ENCODE results near the gene UST. TPM values are rescaled to one million over a fixed set of nuclear protein-coding genes. Genes with fewer than 3 reads are reported as not detected.

UST gene
- total and polyA plus RNA-seq, 4 donors, result 0.24 to 2.7 (median 0.87) TPM

DNA sequence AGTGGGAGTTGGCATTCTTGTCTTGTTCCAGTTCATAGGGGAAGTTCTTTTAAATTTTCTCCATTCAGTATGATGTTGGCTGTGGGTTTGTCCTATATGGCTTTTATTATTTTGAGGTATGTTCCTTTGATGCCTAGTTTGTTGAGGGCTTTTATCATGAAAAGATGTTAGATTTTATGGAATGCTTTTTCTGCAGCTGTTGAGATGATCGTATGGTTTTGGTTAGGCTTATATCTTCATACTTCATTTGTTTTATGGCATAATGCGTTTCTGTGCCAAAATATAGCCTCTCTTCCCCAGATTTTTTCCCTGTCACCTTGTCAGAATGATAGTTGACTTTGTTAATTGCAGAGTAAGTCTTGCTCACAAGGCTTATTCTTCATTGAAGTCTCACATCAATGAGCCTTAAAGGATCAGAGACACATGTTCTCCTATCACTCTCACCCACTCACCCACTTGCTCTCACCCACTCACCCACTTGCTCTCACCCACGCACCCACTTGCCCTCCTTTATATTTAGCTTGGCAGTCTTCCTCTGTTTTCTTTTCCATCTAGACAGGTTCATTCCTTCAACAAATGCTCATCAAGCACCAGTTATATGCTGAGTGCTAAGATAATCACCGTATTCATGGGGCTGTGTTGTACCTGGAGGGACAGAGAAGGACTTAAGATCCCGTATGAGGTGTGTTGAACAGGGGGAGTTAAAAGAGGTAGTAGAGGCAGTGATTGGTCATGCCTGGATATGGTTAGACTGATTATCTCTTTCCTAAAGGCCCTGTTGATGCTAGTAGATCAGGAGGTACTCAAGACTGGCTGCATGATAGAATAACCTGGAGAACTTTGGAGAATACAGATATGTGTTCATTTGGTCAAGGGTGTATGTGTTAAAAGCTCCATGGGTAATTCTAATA lies 19.3 kb downstream of the UST start:
- Histone ChIP-seq H3K9me3 (ENCODE audit: control insufficient read depth in 4 of 4, low read length in 3 of 4) (no peaks in the 10 kb centered on the region), H3K27ac (ENCODE audit: low read depth in 1 of 2, low read length in 2 of 2) (no peak overlapping the region), H3K36me3 (ENCODE audit: control insufficient read depth in 4 of 4, insufficient read depth in 3 of 4, low read depth in 1 of 4, low read length in 3 of 4) (no peaks in the 10 kb centered on the region), H3K9ac (ENCODE audit: low read depth in 1 of 2, low read length in 2 of 2) (no peak overlapping the region), H3K4me3 (ENCODE audit: low read depth in 1 of 3, low read length in 3 of 3) (no peak overlapping the region), H3K4me1 (ENCODE audit: control insufficient read depth in 4 of 4, insufficient read depth in 4 of 4, low read length in 3 of 4) (peaks cover 0 to under 1% (median 0%) of the 10 kb centered on the region in 4 donors), H3K27me3 (ENCODE audit: control insufficient read depth in 4 of 4, insufficient read depth in 4 of 4, low read length in 3 of 4) (peaks cover 0 to 1% (median 0%) of the 10 kb centered on the region in 4 donors)
- no peak for TF ChIP-seq TAF1 (conservative IDR thresholded peaks at IDR 0.05)
- no peak for TF ChIP-seq MAX (IDR thresholded peaks at IDR 0.05)
- TF ChIP-seq GABPA (IDR thresholded peaks at IDR 0.05 in 1 of 2, conservative IDR thresholded peaks at IDR 0.05 in 1 of 2), result no peak
- TF ChIP-seq FOXA2 (IDR thresholded peaks at IDR 0.05), result no peak
- TF ChIP-seq JUND (IDR thresholded peaks at IDR 0.05), result no peak
- no peak for TF ChIP-seq SP1 (IDR thresholded peaks at IDR 0.05)
- TF ChIP-seq YY1 (IDR thresholded peaks at IDR 0.05), result no peak
- no peak for TF ChIP-seq HNF4A (conservative IDR thresholded peaks at IDR 0.05)
- TF ChIP-seq, protein P1, sequence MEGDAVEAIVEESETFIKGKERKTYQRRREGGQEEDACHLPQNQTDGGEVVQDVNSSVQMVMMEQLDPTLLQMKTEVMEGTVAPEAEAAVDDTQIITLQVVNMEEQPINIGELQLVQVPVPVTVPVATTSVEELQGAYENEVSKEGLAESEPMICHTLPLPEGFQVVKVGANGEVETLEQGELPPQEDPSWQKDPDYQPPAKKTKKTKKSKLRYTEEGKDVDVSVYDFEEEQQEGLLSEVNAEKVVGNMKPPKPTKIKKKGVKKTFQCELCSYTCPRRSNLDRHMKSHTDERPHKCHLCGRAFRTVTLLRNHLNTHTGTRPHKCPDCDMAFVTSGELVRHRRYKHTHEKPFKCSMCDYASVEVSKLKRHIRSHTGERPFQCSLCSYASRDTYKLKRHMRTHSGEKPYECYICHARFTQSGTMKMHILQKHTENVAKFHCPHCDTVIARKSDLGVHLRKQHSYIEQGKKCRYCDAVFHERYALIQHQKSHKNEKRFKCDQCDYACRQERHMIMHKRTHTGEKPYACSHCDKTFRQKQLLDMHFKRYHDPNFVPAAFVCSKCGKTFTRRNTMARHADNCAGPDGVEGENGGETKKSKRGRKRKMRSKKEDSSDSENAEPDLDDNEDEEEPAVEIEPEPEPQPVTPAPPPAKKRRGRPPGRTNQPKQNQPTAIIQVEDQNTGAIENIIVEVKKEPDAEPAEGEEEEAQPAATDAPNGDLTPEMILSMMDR (IDR thresholded peaks at IDR 0.05; ENCODE audit: low read depth, low read length, missing input control), result no peak
- TF ChIP-seq, protein P2, sequence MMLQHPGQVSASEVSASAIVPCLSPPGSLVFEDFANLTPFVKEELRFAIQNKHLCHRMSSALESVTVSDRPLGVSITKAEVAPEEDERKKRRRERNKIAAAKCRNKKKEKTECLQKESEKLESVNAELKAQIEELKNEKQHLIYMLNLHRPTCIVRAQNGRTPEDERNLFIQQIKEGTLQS (IDR thresholded peaks at IDR 0.05), result no peak
- WGBS, result 81% methylated on average over 5 of the region's 5 CpGs
- no peak for DNase-seq (ENCODE audit: low spot score)

DNA sequence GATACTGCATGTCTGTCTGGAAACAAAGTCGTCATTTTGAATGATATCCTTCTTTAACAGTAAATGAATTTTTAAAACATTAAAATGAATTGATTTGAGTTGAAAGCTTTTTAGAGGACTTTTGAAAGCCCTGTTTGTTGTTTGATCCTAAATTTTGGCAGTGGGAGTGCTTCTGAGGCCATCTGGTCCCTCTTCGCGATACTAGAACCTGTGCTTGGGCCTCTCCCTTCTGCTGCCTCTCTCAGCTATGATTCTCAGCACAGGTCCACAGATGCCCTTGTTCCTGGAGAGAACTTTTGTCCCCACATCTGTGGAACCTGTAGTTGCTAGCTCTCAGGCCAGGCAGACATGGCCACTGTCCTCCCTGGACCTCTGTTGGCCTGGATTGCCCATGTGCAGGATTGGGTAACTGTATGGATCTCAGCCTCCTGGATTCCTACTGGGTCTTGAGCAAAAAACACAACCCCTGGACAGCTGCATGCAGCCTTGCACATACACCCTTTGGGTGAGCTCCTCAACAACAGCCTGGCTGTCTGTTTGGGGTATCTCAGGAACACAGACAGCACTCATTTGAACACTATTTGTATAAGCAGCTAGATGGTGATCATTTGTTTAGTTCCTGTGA lies 21.9 kb downstream of the UST start:
- H3K36me3 ChIP-seq (ENCODE audit: control insufficient read depth in 4 of 4, insufficient read depth in 3 of 4, low read depth in 1 of 4, low read length in 3 of 4), result no peaks in the 10 kb centered on the region
- no peak overlapping the region for H3K4me3 ChIP-seq (ENCODE audit: low read depth in 1 of 3, low read length in 3 of 3)
- TF ChIP-seq, protein P3, sequence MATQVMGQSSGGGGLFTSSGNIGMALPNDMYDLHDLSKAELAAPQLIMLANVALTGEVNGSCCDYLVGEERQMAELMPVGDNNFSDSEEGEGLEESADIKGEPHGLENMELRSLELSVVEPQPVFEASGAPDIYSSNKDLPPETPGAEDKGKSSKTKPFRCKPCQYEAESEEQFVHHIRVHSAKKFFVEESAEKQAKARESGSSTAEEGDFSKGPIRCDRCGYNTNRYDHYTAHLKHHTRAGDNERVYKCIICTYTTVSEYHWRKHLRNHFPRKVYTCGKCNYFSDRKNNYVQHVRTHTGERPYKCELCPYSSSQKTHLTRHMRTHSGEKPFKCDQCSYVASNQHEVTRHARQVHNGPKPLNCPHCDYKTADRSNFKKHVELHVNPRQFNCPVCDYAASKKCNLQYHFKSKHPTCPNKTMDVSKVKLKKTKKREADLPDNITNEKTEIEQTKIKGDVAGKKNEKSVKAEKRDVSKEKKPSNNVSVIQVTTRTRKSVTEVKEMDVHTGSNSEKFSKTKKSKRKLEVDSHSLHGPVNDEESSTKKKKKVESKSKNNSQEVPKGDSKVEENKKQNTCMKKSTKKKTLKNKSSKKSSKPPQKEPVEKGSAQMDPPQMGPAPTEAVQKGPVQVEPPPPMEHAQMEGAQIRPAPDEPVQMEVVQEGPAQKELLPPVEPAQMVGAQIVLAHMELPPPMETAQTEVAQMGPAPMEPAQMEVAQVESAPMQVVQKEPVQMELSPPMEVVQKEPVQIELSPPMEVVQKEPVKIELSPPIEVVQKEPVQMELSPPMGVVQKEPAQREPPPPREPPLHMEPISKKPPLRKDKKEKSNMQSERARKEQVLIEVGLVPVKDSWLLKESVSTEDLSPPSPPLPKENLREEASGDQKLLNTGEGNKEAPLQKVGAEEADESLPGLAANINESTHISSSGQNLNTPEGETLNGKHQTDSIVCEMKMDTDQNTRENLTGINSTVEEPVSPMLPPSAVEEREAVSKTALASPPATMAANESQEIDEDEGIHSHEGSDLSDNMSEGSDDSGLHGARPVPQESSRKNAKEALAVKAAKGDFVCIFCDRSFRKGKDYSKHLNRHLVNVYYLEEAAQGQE (IDR thresholded peaks at IDR 0.05), result no peak
- no peak for TF ChIP-seq GABPA (IDR thresholded peaks at IDR 0.05 in 1 of 2, conservative IDR thresholded peaks at IDR 0.05 in 1 of 2)
- TF ChIP-seq RAD21 (IDR thresholded peaks at IDR 0.05), result no peak
- TF ChIP-seq HNF4A (conservative IDR thresholded peaks at IDR 0.05), result no peak
- TF ChIP-seq SP1 (IDR thresholded peaks at IDR 0.05), result no peak
- no peak for DNase-seq (ENCODE audit: low spot score)
- no peaks in the 10 kb centered on the region for H3K4me1 ChIP-seq (ENCODE audit: control insufficient read depth in 4 of 4, insufficient read depth in 4 of 4, low read length in 3 of 4)
- WGBS, result 96% methylated on average over 3 of the region's 3 CpGs
- no peak overlapping the region for H3K27ac ChIP-seq (ENCODE audit: low read depth in 1 of 2, low read length in 2 of 2)
- H3K9ac ChIP-seq (ENCODE audit: low read depth in 1 of 2, low read length in 2 of 2), result no peak overlapping the region
- H3K27me3 ChIP-seq (ENCODE audit: control insufficient read depth in 4 of 4, insufficient read depth in 4 of 4, low read length in 3 of 4), result peaks cover 0 to 1% (median 0%) of the 10 kb centered on the region in 4 donors
- no peaks in the 10 kb centered on the region for H3K9me3 ChIP-seq (ENCODE audit: control insufficient read depth in 4 of 4, low read length in 3 of 4)
